Keratinocyte (primary cell): ENCODE results near the gene NRARP.

Source experiments
- CTCF ChIP-seq, 3 experiments: IDR thresholded peaks in 1 of 3; conservative IDR thresholded peaks in 1 of 3; optimal IDR thresholded peaks in 1 of 3; 2 replicates in 2 of 3; 3 replicates in 1 of 3; pipeline versions ENCODE3 to v1.5.1; 2011; ENCODE audit warnings: low read length in 3 of 3, mild to moderate bottlenecking in 3 of 3, moderate library complexity in 2 of 3, control low read depth in 1 of 3, inconsistent platforms in 1 of 3; ENCODE audit not compliant: insufficient read depth in 2 of 3; ENCODE audit errors: extremely low read depth in 1 of 3
- EZH2 ChIP-seq: IDR thresholded peaks from one replicate; pipeline ENCODE4 v1.6.1; 2012; ENCODE audit warnings: inconsistent platforms, mild to moderate bottlenecking, low read length, moderate library complexity

- TF ChIP-seq EZH2 (no peak), CTCF (optimal IDR thresholded peaks at IDR 0.05 in 1 of 3, IDR thresholded peaks at IDR 0.05 in 1 of 3, conservative IDR thresholded peaks at IDR 0.05 in 1 of 3; ENCODE audit: extremely low read depth in 1 of 3, insufficient read depth in 2 of 3, low read length in 3 of 3) (no peak)
These were observed 23.9 kb downstream of the NRARP start for GRCh38 chr9:137278061-137278701.
